ENCODE data around the gene SRXN1.
A peak's percentile ranks its signal among the peaks of the same experiment; 100 is the strongest.

Gene SRXN1

DNA sequence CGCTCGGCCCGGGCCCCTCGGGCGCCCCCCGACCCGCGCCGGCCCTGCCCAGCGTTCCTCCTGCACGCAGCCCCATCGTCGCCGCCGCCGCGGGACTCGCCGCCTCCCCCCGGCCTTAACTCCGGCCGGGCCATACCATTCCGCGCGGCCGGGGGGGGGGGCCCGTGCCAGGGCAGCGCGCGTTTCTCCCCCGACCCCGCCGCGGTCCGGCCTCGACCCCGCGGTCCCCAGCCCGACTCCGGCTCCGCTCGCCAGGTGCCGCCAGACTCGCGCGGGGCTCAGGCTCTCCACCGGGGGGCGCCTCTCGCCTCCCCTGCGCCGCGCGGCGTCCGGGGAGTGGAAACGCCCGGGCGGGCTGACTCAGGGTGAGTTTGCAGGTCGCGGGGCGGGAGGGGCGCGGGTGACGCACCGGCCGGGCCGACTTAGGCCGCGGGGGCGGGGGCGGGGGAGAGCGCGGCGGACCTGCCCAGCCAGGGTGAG, at the start of gene SRXN1:
Gene SRXN1, minus strand, starts transcription at position 91 of the 480 bp plus-strand sequence. Its CDS starts 15 bp downstream, at position 76.
- peak; percentile 92 for DNase-seq (ENCODE audit: low read depth)
- peak within 1 kb of the TSS; percentile 93 for H3K4me3 ChIP-seq (replicated peaks; ENCODE audit: low read depth, low read length)
- TF ChIP-seq, protein P1, sequence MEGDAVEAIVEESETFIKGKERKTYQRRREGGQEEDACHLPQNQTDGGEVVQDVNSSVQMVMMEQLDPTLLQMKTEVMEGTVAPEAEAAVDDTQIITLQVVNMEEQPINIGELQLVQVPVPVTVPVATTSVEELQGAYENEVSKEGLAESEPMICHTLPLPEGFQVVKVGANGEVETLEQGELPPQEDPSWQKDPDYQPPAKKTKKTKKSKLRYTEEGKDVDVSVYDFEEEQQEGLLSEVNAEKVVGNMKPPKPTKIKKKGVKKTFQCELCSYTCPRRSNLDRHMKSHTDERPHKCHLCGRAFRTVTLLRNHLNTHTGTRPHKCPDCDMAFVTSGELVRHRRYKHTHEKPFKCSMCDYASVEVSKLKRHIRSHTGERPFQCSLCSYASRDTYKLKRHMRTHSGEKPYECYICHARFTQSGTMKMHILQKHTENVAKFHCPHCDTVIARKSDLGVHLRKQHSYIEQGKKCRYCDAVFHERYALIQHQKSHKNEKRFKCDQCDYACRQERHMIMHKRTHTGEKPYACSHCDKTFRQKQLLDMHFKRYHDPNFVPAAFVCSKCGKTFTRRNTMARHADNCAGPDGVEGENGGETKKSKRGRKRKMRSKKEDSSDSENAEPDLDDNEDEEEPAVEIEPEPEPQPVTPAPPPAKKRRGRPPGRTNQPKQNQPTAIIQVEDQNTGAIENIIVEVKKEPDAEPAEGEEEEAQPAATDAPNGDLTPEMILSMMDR (IDR thresholded peaks at IDR 0.05; ENCODE audit: low read length, missing control alignments): no peak

DNA sequence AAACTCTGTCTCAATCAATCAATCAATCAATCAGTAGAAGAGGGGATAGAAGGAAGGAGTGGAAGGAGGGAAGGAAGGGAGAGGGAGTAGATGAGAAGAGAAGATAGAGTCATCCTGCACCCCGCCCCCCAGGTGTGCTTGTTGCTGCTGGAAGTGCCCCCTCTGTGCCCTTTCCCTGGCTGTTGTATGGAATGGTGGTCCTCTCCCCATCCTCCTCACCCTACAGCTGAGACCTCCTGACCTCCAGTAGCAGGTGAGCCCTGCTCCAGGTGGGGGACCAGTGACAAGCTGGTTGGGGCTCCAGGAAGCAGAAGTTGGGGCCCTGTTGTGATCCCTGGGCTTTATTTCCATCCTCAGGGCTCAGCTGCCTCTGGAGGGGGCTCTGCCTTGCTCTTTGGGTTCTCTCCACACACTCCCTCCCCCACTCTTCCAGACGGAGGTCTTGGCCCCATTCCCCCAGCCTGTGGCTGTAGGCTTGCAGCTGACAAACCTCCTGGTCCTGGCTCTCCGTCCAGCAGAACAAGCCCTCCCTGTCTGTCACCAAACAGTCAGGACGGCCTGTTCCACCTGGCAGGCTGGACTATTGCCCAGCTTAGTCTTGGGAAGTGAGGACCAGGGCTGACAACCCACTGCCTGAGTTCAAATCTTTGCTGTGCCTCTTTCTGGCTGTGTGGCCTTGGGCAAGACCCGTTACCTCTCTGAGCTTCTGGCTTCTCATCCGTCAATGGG, 48.6 kb upstream of the SRXN1 start:
- no peak overlapping the region for H3K4me3 ChIP-seq (replicated peaks; ENCODE audit: low read depth, low read length)
- TF ChIP-seq, protein P1 (IDR thresholded peaks at IDR 0.05; ENCODE audit: low read length, missing control alignments): no peak
- DNase-seq (ENCODE audit: low read depth): no peak

DNA sequence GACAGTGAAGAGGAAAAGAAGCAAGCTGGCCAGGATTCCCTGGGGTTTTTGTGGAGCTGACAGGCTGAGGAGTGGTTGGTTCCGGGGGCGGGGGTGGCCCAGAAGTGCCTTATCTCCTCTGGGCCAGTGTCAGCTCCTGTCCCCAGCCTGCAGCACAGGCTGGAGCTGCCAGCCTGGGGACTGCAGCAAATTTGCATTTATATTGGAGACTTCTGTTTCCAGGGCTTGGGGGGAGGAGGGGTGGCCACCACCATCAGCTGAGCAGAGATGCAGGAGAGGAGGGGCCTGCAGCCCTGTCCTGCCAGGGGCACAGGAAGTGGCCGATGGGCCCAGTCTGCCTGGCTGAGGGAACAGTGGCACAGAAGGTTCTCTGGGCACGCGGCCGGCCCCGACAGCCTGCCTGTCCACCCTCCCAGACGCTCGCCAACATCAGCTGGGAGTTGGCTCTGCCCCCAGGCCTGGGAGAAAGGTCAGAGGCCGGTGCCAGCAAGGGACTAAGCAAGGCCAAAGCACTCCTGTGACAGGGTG, 46.9 kb upstream of the SRXN1 start:
- TF ChIP-seq, protein P1 (IDR thresholded peaks at IDR 0.05; ENCODE audit: low read length, missing control alignments): no peak
- no peak overlapping the region for H3K4me3 ChIP-seq (replicated peaks; ENCODE audit: low read depth, low read length)
- no peak for DNase-seq (ENCODE audit: low read depth)

DNA sequence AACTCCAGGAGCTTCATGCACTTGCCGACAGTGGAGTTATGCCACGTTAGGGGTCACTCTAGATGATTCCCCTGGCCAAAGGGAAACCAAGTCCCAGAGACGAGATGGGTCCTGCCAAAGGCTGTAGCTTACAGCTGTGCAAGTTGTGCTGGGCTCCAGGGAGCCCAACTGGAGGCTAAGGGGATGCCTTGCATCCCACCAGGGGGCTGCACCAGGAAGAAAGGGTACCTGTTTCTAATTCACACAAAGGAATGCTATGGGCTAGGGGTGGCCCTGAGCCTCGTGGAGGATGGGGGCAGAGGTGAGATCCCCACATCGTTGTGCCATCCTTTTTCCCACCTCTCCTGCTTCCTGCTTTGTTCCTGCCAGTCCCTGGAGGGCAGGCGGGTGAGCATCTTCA, 46.3 kb upstream of the SRXN1 start:
- no peak for DNase-seq (ENCODE audit: low read depth)
- TF ChIP-seq, protein P1 (IDR thresholded peaks at IDR 0.05; ENCODE audit: low read length, missing control alignments): no peak
- H3K4me3 ChIP-seq (replicated peaks; ENCODE audit: low read depth, low read length): no peak overlapping the region

DNA sequence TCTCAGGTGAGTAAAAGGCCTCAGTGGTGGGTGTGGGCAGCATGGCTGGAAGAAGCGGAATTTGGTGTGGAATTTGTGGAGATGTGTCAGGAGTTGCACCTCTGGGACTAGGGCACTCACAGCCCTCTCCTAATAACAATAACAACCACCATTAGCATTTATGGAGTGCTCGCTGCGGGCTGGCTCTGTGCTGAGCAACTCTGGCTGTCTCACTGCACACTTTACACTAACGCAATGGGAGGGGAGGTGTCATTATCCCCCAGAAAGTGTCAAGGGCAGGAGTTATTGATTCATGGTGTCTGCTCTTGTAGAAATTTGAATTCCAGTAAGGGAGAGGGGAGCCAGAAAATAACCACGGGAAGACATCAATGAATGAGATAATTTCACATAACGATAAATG, 45.3 kb upstream of the SRXN1 start:
- no peak overlapping the region for H3K4me3 ChIP-seq (replicated peaks; ENCODE audit: low read depth, low read length)
- no peak for DNase-seq (ENCODE audit: low read depth)
- TF ChIP-seq, protein P1 (IDR thresholded peaks at IDR 0.05; ENCODE audit: low read length, missing control alignments): no peak

DNA sequence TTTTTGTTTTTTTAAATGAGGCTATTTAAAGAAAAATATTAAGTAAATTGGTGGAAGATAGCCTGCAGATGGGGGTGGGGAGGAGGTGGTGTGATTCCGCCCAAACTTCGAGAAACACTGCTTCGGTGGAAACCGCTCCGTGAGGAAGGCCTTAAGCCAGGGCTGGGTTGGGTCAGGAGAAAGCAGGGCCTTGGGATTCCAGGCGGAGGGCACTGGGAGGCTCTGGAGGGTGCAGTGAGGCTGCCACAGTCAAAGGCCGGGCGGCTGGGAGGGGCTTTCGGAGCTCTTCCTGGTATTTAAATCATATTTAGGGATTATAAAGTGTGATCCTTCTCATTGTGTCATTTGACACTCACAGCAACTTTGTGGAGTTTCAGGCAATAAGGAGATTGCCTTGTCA, 44.8 kb upstream of the SRXN1 start:
- TF ChIP-seq, protein P1 (IDR thresholded peaks at IDR 0.05; ENCODE audit: low read length, missing control alignments): no peak
- DNase-seq (ENCODE audit: low read depth): no peak
- no peak overlapping the region for H3K4me3 ChIP-seq (replicated peaks; ENCODE audit: low read depth, low read length)

Data from fibroblast of pulmonary artery (primary cell).